ACC112 (cell line): ENCODE measurements around the gene C14orf93.

Source experiments
- H2AFZ ChIP-seq: fragments of 200-600 bp; sonication (generic); one replicate; pipeline ENCODE4 v1.6.0; 2017; ENCODE audit warnings: antibody characterized with exemption, low read length; ENCODE audit not compliant: unreplicated experiment
- H3K27ac ChIP-seq: fragments of 200-600 bp; sonication (generic); 2 replicates; pipeline ENCODE4 v1.5.1; 2014; ENCODE audit warnings: low read depth, mild to moderate bottlenecking, antibody characterized with exemption, low read length, moderate library complexity
- H3K27me3 ChIP-seq: fragments of 200-600 bp; sonication (generic); 2 replicates; pipeline ENCODE4 v1.6.1; 2014; ENCODE audit warnings: mild to moderate bottlenecking, antibody characterized with exemption, low read length, moderate library complexity, mixed read lengths; ENCODE audit not compliant: insufficient read depth
- H3K36me3 ChIP-seq: fragments of 200-600 bp; sonication (generic); 2 replicates; pipeline ENCODE4 v1.6.1; 2016; ENCODE audit warnings: mild to moderate bottlenecking, antibody characterized with exemption, low read length, moderate library complexity, mixed read lengths; ENCODE audit not compliant: insufficient read depth
- H3K4me1 ChIP-seq: fragments of 200-600 bp; sonication (generic); one replicate; pipeline ENCODE4 v1.6.1; 2016; ENCODE audit warnings: low read length, mixed read lengths; ENCODE audit not compliant: insufficient read depth, unreplicated experiment, control insufficient read depth
- H3K4me3 ChIP-seq: fragments of 200-600 bp; sonication (generic); 2 replicates; pipeline ENCODE4 v1.5.1; 2014; ENCODE audit warnings: mild to moderate bottlenecking, low read depth, low read length
- H3K79me2 ChIP-seq: fragments of 200-600 bp; sonication (generic); one replicate; pipeline ENCODE4 v1.6.0; 2016; ENCODE audit warnings: low read length; ENCODE audit not compliant: control insufficient read depth, unreplicated experiment, insufficient read depth

The C14orf93 gene

DNA sequence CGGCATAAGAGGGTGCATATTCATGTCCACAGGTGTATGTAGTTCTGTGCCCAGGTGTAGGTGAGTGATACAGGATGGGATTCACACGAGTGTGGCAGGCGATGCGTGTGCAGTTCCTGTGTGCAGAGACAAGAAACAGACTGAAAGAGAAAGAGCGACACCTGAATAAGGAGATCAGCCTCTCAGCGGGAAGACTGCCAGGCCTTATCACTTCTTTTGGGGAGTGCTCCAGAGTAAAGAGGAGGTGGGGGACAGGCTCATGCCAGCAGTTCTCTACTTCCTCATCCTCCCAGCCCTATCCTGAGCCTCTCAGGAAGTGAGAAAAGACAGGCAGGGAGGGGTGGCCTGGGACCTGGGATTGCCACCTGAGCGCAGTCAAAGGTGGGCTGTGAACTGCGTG lies 34.9 kb upstream of the C14orf93 start:
- Histone ChIP-seq H3K36me3 (no peaks in the 10 kb centered on the region), H3K27ac (no peak overlapping the region), H2AFZ (no peak overlapping the region), H3K4me3 (no peak overlapping the region), H3K27me3 (no peaks in the 10 kb centered on the region), H3K79me2 (no peaks in the 10 kb centered on the region), H3K4me1 (peaks cover 14% of the 10 kb centered on the region)

DNA sequence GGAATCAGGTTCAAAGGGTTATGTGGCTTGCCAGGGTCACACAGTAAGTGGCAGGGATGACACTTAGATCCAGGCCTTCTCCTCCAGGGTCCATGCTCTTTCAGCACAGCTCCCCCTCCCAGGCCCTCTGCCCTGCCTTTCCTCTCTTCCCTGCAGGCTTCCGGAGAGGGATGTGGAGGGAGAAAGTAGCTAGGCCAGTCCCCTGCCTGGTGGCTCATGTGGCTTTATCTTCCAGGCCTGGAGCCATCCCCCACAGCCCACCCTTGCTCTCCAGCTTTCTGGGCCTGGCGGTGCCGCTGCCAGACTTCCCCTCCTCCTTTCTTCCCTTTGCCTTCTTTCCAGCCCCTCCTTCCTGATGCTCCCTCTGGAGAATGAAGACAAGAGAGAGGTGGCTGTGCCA lies 33.8 kb upstream of the C14orf93 start:
- Histone ChIP-seq H3K4me3 (no peak overlapping the region), H3K4me1 (peaks cover 14% of the 10 kb centered on the region), H3K36me3 (no peaks in the 10 kb centered on the region), H3K27ac (no peak overlapping the region), H2AFZ (no peak overlapping the region), H3K27me3 (no peaks in the 10 kb centered on the region), H3K79me2 (no peaks in the 10 kb centered on the region)

DNA sequence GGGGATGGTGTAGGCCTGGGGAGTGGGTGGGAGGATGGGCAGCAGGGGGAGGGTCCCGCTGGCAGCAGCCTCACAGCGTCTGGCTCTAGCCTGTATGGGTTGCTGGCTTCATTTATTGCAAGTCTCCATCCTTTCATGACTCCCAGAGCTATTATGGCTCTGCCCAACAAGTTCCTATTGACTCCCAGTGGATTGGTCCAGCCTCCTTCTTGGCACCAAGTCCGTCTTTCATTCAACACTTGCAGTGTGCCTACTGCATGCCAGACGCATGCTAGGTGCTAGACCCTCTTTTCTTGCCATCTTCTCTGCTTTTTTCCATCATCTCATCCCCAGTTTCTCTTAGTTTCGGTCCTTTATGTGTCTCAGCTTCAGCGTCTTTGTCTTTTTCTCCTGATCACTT lies 33.2 kb upstream of the C14orf93 start:
- Histone ChIP-seq H3K4me3 (no peak overlapping the region), H3K79me2 (no peaks in the 10 kb centered on the region), H3K27ac (no peak overlapping the region), H3K27me3 (no peaks in the 10 kb centered on the region), H3K36me3 (no peaks in the 10 kb centered on the region), H2AFZ (no peak overlapping the region), H3K4me1 (peaks cover 14% of the 10 kb centered on the region)

DNA sequence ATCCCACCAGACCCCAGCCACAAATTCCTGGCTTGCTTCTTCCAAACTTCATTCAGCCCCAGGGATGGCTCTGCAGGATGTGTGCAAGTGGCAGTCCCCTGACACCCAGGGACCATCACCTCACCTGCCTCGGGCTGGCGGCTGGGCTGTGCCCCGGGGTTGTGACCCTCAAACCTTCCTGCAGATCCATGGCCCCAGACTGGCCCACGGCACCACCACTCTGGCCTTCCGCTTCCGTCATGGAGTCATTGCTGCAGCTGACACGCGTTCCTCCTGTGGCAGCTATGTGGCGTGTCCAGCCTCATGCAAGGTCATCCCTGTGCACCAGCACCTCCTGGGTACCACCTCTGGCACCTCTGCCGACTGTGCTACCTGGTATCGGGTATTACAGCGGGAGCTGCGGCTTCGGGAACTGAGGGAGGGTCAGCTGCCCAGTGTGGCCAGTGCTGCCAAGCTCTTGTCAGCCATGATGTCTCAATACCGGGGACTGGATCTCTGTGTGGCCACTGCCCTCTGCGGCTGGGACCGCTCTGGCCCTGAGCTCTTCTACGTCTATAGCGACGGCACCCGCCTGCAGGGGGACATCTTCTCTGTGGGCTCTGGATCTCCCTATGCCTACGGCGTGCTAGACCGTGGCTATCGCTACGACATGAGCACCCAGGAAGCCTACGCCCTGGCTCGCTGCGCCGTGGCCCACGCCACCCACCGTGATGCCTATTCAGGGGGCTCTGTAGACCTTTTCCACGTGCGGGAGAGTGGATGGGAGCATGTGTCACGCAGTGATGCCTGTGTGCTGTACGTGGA lies 32.4 kb upstream of the C14orf93 start, which contains the start of gene PSMB11:
TSS of gene PSMB11 (plus strand) at position 51 of the 804 bp plus-strand sequence. CDS start at position 65, 14 bp downstream.
- Histone ChIP-seq H3K27me3 (no peaks in the 10 kb centered on the region), H3K36me3 (no peaks in the 10 kb centered on the region), H3K4me3 (no peak within 1 kb of the TSS), H3K4me1 (peaks cover 12% of the 10 kb centered on the region), H3K79me2 (no peaks in the 10 kb centered on the region), H2AFZ (no peak within 1 kb of the TSS), H3K27ac (no peak within 1 kb of the TSS)

DNA sequence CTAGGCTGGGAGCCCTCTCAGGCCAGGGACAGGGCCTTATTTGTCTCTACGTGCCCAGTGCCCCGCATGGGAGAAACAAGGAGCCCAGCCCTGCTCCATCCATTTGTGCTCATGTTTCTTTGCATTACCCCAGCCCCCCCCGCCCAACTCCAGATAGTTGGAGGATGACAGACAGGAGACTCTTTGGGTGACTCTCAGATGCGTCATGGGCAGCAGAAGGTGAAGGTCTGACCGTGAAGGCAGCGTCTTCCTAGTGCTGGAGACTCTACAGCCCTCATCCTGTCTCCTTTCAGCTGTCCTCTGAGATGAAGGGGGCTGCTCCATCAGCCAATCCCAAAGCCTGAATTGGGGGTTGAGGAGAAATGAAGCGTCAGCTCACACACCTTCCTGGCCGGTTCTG lies 31.8 kb upstream of the C14orf93 start:
- Histone ChIP-seq H3K27me3 (no peaks in the 10 kb centered on the region), H3K27ac (no peak overlapping the region), H3K4me3 (no peak overlapping the region), H3K36me3 (no peaks in the 10 kb centered on the region), H3K79me2 (no peaks in the 10 kb centered on the region), H3K4me1 (peaks cover 8% of the 10 kb centered on the region), H2AFZ (no peak overlapping the region)

DNA sequence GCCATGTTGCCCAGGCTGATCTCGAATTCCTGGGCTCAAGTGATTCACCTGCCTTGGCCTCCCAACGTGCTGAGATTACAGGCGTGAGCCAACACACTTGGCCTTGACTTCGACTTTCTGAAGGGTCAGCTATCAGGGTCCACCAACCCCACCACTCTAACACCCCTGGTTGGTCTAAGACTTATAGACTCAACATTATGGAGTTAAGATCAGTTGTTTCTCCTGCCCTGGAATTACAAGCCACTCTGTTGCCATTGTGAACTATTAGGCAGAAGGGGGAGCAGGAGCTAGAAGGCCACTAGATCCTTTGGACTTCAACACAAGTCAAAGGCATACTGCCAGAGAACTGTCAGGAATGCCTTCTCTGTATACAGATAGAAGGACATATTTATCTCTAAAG lies 30.2 kb upstream of the C14orf93 start:
- Histone ChIP-seq H3K4me3 (no peak overlapping the region), H3K27me3 (no peaks in the 10 kb centered on the region), H3K4me1 (peaks cover 7% of the 10 kb centered on the region), H3K79me2 (no peaks in the 10 kb centered on the region), H3K36me3 (no peaks in the 10 kb centered on the region), H2AFZ (no peak overlapping the region), H3K27ac (no peak overlapping the region)

DNA sequence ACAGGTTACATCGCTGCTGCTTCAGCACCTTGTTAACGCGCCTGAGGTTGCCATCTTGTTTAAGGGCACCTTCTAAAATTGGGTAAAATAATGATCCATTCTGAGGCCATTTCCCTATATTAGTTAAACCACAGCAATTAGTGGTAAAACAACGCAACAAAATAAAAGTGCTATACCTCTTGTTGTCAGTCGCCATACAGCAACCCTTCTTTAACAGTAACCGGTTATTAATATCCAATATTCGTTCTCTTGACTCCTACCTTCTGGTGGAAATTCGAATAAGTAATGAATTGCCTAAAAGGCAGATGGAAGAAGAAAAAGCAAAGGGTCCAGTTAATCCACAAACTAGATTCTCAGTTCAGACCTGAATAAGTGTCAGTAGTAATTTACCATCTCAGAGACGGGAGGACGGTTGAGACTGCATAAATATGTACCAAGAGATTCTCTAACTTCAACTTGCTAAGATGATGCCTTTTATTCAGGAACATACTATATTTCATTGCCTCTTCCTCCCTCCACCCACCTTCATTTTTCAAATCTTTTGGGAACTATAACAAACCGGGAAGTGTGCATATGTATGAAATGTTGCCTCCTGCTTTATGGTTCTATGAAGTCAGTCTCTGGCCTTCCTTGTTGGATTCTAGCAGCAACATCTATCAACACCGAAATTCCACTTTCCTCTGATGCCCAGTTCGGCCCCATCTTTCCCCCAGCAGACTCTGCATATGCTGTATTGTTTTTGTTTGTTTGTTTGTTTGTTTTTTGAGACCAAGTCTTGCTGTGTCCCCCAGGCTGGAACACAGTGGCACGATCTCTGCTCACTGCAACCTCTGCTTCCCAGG lies 25.6 kb upstream of the C14orf93 start:
- Histone ChIP-seq H2AFZ (peak overlapping the region; percentile 86), H3K27me3 (no peaks in the 10 kb centered on the region), H3K27ac (peak overlapping the region; percentile 91), H3K36me3 (peaks cover 15% of the 10 kb centered on the region), H3K79me2 (peaks cover 33% of the 10 kb centered on the region), H3K4me3 (peak overlapping the region; percentile 94), H3K4me1 (peaks cover 24% of the 10 kb centered on the region)

DNA sequence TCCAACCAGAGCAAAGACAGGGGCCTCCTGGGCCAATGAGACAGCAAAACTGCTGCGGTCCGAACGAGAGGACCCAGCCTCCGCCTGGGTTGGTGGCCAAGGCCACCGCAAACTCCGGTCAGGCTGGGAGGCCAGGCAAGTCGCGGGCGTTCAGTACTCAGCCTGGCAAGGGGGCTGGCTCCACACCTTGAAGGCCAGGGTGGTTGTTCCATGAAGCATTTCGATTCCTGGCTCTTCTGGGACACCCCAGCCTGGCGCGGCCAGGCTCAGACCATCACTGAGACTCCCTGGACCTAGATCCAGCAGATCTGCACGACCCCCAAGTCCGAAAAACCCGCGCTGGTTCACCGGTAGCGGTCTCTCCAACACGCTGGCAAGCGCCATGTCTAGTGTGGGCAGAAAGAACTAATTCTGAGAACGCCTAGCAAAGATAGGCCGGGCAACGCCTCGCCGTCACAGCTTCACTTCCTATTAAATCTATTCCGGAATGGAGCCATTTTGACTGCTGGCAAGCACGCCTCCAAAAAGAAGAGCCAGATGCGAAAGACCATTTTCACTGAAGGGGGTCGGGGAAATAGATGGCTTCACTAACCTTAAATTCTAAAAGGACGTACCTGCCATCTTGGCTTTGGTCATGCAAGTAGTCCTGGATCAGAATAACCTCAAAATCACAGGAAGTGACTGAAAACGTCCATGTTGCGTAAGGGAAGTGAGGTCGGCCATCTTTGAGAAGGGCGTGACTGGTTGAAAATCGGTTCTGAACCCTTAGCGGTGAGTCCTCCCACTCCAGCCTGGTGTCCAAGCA lies 24.8 kb upstream of the C14orf93 start, which contains the start of gene PSMB5:
TSS of gene PSMB5 (minus strand) at position 403 of the 805 bp plus-strand sequence. CDS start at position 384, 19 bp downstream.
- peak within 1 kb of the TSS; percentile 94 for H3K4me3 ChIP-seq
- peak within 1 kb of the TSS; percentile 91 for H3K27ac ChIP-seq
- H3K27me3 ChIP-seq, result no peaks in the 10 kb centered on the region
- H3K4me1 ChIP-seq, result peaks cover 24% of the 10 kb centered on the region
- H3K79me2 ChIP-seq, result peaks cover 33% of the 10 kb centered on the region
- peak within 1 kb of the TSS; percentile 86 for H2AFZ ChIP-seq
- H3K36me3 ChIP-seq, result peaks cover 17% of the 10 kb centered on the region

DNA sequence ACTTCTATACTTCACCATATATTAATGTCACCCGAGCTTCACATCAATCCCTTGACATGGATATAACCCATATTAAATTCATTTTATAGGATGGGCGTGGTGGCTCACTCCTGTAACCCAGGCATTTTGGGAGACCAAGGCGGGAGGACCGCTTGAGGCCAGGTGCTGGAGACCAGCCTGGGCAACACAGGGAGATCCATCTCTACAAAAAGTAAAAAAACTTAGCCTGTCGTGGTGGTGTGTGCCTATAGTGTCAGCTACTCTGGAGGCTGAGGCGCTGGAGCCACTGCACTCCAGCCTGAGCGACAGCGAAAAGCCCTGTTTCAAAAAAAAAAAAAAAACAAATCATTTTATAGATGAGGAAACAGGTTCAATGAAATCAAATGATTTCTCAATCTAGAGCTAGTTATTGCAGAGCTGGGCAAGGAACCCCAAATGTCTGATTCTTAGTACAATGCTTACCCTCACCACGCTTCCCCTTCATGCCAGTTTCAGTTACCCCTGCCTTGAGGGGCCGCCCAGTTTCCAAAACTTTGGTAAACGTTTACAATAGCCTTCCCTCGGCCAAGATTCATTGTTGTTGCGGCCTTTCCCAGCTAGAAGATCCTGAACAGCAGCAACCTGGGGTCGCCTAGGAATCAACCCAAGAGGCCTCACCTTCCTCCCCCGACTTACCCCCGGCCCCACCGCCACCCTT lies 24.0 kb upstream of the C14orf93 start:
- H3K79me2 ChIP-seq, result peaks cover 39% of the 10 kb centered on the region
- H3K27ac ChIP-seq, result peak overlapping the region; percentile 91
- peaks cover 23% of the 10 kb centered on the region for H3K36me3 ChIP-seq
- H3K27me3 ChIP-seq, result no peaks in the 10 kb centered on the region
- H3K4me1 ChIP-seq, result peaks cover 29% of the 10 kb centered on the region
- peak overlapping the region; percentile 77 for H2AFZ ChIP-seq
- peak overlapping the region; percentile 94 for H3K4me3 ChIP-seq
